ENCODE measurements around the gene CDIP1. TPM values are rescaled to one million over a fixed set of nuclear protein-coding genes. Genes with fewer than 3 reads are reported as not detected.

Gene CDIP1
- total RNA-seq, 1 experiment from 2014 or later, result 49.7 TPM

- H3K9ac ChIP-seq (ENCODE audit: extremely low read depth, insufficient read length, low read length), result peak within 1 kb of the TSS; percentile 20
- no CpG with 5 or more reads among the region's 70 CpGs for WGBS (ENCODE audit: extremely low coverage, insufficient read length, low lambda C conversion rate)
- H3K27ac ChIP-seq (ENCODE audit: insufficient read length, low read depth, low read length), result no peak within 1 kb of the TSS
- H2BK12ac ChIP-seq (ENCODE audit: insufficient read length, low read depth, low read length), result no peak within 1 kb of the TSS
- Mint-ChIP-seq H3K36me3 (ENCODE audit: insufficient read depth in 1 of 3, low read depth in 3 of 3) (peaks cover 9 to 22% (median 21%) of the 10 kb centered on the region in 3 experiments), H3K4me1 (peaks cover 19 to 24% of the 10 kb centered on the region in 2 experiments), H3K27ac (peak within 1 kb of the TSS in 2 of 3 experiments; percentile 53 to 62; a peak in 2 of 7 replicates), H3K27me3 (ENCODE audit: low read depth) (peaks cover 10% of the 10 kb centered on the region), H3K9me3 (peaks cover 10 to 14% of the 10 kb centered on the region in 2 experiments), H3K4me3 (peak within 1 kb of the TSS; percentile 77 to 82)
- no peak within 1 kb of the TSS for H4K8ac ChIP-seq (replicated peaks; ENCODE audit: insufficient read length, low read depth, low read length)
- no peak within 1 kb of the TSS for H4K5ac ChIP-seq (ENCODE audit: insufficient read length, low read depth, low read length)
- H2BK15ac ChIP-seq (ENCODE audit: low read depth, low read length), result no peak within 1 kb of the TSS
- no peak within 1 kb of the TSS for H3T11ph ChIP-seq (ENCODE audit: low read length)
- H3K4ac ChIP-seq (ENCODE audit: low read depth, low read length), result no peak within 1 kb of the TSS
- no peaks in the 10 kb centered on the region for H3K9me3 ChIP-seq (ENCODE audit: control insufficient read depth, low read depth, low read length)
- no peaks in the 10 kb centered on the region for H3K27me3 ChIP-seq (ENCODE audit: insufficient read depth, low read length)
- H2AFZ ChIP-seq (ENCODE audit: low read length), result no peak within 1 kb of the TSS
- TF ChIP-seq, protein P1, sequence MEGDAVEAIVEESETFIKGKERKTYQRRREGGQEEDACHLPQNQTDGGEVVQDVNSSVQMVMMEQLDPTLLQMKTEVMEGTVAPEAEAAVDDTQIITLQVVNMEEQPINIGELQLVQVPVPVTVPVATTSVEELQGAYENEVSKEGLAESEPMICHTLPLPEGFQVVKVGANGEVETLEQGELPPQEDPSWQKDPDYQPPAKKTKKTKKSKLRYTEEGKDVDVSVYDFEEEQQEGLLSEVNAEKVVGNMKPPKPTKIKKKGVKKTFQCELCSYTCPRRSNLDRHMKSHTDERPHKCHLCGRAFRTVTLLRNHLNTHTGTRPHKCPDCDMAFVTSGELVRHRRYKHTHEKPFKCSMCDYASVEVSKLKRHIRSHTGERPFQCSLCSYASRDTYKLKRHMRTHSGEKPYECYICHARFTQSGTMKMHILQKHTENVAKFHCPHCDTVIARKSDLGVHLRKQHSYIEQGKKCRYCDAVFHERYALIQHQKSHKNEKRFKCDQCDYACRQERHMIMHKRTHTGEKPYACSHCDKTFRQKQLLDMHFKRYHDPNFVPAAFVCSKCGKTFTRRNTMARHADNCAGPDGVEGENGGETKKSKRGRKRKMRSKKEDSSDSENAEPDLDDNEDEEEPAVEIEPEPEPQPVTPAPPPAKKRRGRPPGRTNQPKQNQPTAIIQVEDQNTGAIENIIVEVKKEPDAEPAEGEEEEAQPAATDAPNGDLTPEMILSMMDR (conservative IDR thresholded peaks at IDR 0.05), result peak; percentile 52; the same call in 2 of the 3 replicates
- H3K4me1 ChIP-seq (ENCODE audit: insufficient read depth, low read length), result no peaks in the 10 kb centered on the region; the same call in 1 of the 2 replicates
- H2BK5ac ChIP-seq (ENCODE audit: insufficient read length, low read length), result no peak within 1 kb of the TSS
- no peaks in the 10 kb centered on the region for H4K20me1 ChIP-seq (ENCODE audit: control insufficient read depth, insufficient read depth, insufficient read length)
- no peak within 1 kb of the TSS for H4K91ac ChIP-seq (ENCODE audit: insufficient read length, low read depth, low read length)
- no peak within 1 kb of the TSS for H3K23ac ChIP-seq (ENCODE audit: insufficient read length, low read depth, low read length)
- H3K4me2 ChIP-seq (ENCODE audit: insufficient read depth, insufficient read length, low read length), result peak within 1 kb of the TSS; percentile 68
- H3K23me2 ChIP-seq (ENCODE audit: insufficient read length, low read depth, low read length, poor library complexity, severe bottlenecking), result peaks cover 12% of the 10 kb centered on the region
- no peak within 1 kb of the TSS for H3K56ac ChIP-seq (ENCODE audit: insufficient read length, low read depth, low read length)
- H3K79me1 ChIP-seq (ENCODE audit: insufficient read depth, low read depth, low read length, poor library complexity, severe bottlenecking), result no peaks in the 10 kb centered on the region
- H3K14ac ChIP-seq (ENCODE audit: insufficient read depth, low read length), result no peak within 1 kb of the TSS; the same call in 1 of the 2 replicates
- peak; percentile 97 for DNase-seq
- H2BK120ac ChIP-seq (ENCODE audit: low read depth, low read length, poor library complexity, severe bottlenecking), result no peak within 1 kb of the TSS
- H2BK20ac ChIP-seq (ENCODE audit: low read depth, low read length, poor library complexity, severe bottlenecking), result no peak within 1 kb of the TSS
- H3K18ac ChIP-seq (ENCODE audit: insufficient read length, low read depth, low read length), result no peak within 1 kb of the TSS
- H3K79me2 ChIP-seq (ENCODE audit: insufficient read depth, low read length), result no peaks in the 10 kb centered on the region; the same call in 1 of the 2 replicates
- H2AK5ac ChIP-seq (ENCODE audit: insufficient read length, low read length), result no peak within 1 kb of the TSS
These were observed 62.4 kb downstream of the CDIP1 start, which contains the start of gene HMOX2 for GRCh38 chr16:4475880-4476788. TSS of gene HMOX2 (plus strand) at chr16:4476398. CDS start at chr16:4505525, 29,127 bp downstream.
